GM12801 (cell line): ENCODE data around the gene CHRM4.

Source experiments
- TF ChIP-seq, protein P1 (sequence below): IDR thresholded peaks from one replicate; pipeline ENCODE4 v1.5.1; 2011; ENCODE audit warnings: control low read depth; ENCODE audit not compliant: insufficient read length; ENCODE audit errors: extremely low read depth

The CHRM4 gene

DNA sequence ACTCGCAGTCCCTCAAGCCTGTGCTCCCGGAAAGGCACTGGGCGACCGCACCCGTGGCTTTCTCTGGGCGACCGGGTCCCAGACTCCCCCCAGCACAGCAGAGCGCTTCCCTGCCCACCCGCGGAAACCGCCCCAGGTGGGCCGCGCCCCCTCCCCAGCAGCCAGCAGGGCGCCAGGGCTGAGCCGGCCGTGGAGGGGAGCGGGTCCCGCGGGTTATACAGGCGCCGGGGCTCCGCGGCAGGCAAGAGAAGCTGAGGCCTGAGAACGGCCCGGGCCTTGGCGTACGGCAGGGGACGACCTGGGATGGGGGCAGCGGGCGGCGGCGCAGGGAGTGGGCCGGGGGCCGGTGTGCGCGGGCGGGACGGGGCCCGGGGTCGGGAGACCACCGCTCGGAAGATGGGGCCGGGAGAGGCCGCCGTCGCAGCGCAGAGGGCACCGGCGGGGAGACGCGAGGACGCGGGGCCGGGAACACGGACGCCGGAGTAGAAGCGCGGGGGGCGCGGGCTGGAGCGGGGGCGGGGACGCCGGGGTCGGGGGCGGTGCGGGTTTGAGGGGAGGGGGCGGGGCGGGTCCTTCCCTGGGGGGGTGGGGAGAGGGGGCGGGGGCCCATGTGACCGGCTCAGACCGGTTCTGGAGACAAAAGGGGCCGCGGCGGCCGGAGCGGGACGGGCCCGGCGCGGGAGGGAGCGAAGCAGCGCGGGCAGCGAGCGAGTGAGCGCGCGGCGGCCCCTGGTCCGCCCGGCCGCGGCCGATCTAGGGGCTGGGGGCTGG lies 10.3 kb downstream of the CHRM4 start, which contains the start of gene MDK:
Gene MDK, plus strand, starts transcription at position 622 of the 771 bp plus-strand sequence. CDS start 389 bp downstream, outside the sequence.
- TF ChIP-seq, protein P1, sequence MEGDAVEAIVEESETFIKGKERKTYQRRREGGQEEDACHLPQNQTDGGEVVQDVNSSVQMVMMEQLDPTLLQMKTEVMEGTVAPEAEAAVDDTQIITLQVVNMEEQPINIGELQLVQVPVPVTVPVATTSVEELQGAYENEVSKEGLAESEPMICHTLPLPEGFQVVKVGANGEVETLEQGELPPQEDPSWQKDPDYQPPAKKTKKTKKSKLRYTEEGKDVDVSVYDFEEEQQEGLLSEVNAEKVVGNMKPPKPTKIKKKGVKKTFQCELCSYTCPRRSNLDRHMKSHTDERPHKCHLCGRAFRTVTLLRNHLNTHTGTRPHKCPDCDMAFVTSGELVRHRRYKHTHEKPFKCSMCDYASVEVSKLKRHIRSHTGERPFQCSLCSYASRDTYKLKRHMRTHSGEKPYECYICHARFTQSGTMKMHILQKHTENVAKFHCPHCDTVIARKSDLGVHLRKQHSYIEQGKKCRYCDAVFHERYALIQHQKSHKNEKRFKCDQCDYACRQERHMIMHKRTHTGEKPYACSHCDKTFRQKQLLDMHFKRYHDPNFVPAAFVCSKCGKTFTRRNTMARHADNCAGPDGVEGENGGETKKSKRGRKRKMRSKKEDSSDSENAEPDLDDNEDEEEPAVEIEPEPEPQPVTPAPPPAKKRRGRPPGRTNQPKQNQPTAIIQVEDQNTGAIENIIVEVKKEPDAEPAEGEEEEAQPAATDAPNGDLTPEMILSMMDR, result no peak

DNA sequence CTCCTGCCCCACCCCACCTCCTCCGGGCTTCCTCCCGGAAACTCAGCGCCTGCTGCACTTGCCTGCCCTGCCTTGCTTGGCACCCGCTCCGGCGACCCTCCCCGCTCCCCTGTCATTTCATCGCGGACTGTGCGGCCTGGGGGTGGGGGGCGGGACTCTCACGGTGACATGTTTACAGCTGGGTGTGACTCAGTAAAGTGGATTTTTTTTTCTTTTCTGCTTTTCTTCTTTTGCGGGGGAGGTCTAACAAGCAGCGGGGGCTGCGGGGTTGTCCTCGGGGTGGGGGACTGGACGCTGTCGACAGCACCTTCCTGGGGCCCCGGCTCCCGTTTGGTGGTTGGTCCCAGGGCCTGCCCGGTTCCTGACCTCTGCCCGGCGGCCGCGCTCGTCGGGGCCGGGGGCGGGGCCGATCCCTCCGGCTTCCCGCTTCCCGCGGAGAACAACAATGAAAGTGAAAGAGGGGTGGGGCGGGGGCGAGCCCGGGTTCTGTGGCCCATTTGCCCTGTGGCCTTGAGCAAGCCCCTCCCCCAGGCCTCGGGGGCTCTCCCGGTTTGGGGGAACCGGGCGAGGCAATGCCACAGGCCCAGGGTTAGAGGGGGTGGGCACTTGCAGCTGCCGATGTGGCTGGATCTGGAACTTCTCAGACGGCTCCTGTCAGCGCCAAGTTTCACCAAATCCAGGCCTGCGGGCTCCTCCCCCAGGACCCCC lies 11.1 kb downstream of the CHRM4 start:
- TF ChIP-seq, protein P1, result no peak

- TF ChIP-seq, protein P1, result no peak
Observed at GRCh38 chr11:46378811-46379481, 12.6 kb downstream of the CHRM4 start.

DNA sequence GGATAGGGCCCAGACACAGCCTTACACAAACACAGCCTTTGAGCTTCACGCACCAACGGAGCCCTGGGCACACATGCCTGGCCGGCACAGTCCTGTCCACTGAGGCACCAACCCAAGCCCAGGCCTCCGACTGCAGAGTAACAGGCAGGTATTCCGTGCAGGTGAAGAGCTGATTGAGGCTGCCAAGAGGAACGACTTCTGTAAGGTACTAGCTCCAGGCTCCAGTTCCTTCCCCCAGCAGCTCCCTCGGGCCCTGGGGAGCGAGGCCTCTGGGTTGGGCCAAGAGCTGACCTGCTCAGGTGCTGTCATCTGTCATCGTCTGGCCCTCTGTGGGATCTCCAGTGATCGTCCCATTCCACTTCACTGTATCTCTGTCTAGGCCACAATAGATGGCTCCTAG lies 13.3 kb downstream of the CHRM4 start:
- TF ChIP-seq, protein P1, result no peak

DNA sequence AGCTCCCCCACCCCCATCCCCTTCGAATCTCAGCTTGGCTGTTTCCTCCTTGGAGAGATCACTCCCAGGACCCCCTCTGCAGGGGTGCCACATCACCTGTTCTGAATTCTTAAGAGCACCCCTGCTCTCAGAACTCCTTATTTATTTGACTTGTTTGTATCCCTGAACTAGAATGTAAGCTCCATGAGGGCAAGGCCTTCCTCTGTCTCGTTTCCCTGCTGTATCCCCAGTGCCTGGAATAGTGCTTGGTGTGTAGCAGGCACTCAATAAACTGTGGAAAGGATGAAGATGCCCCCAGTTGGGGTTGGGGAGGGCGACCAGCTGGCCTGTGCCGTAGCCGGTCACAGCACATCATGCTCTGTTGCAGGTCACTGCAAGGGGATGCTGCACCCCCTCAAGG lies 13.7 kb downstream of the CHRM4 start:
- TF ChIP-seq, protein P1, result no peak

GRCh38 chr11:46377290-46377689 lies 14.3 kb downstream of the CHRM4 start:
- TF ChIP-seq, protein P1, result no peak
